ENCODE results near the gene CACNA1G. TPM values are rescaled to one million over a fixed set of nuclear protein-coding genes. Genes with fewer than 3 reads are reported as not detected.

The CACNA1G gene
- total RNA-seq, 1 donor from 2014 or later = 0.21 TPM

DNA sequence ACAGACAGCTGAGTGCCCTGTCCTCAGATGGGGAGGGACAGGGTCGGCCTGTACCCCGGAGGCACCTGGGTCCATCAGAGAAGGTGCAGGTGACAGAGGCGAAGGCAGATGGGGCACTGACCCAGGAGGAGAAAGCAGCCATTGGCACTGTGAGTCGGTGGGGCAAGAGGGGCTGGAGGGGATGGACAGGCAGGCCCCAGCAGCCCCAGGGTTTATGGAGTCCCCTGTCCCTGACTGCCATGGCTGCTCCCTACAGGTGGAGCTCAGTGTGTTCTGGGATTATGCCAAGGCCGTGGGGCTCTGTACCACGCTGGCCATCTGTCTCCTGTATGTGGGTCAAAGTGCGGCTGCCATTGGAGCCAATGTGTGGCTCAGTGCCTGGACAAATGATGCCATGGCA, 115.1 kb downstream of the CACNA1G start:
- no peak for DNase-seq
- Histone ChIP-seq H3K27ac (no peak overlapping the region), H3K4me3 (no peak overlapping the region), H3K9me3 (no peaks in the 10 kb centered on the region), H3K36me3 (peaks cover 9% of the 10 kb centered on the region), H3K4me1 (peaks cover 9% of the 10 kb centered on the region), H3K27me3 (ENCODE audit: low read depth) (no peaks in the 10 kb centered on the region)
- no peak for ATAC-seq
- TF ChIP-seq, protein P1, sequence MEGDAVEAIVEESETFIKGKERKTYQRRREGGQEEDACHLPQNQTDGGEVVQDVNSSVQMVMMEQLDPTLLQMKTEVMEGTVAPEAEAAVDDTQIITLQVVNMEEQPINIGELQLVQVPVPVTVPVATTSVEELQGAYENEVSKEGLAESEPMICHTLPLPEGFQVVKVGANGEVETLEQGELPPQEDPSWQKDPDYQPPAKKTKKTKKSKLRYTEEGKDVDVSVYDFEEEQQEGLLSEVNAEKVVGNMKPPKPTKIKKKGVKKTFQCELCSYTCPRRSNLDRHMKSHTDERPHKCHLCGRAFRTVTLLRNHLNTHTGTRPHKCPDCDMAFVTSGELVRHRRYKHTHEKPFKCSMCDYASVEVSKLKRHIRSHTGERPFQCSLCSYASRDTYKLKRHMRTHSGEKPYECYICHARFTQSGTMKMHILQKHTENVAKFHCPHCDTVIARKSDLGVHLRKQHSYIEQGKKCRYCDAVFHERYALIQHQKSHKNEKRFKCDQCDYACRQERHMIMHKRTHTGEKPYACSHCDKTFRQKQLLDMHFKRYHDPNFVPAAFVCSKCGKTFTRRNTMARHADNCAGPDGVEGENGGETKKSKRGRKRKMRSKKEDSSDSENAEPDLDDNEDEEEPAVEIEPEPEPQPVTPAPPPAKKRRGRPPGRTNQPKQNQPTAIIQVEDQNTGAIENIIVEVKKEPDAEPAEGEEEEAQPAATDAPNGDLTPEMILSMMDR (IDR thresholded peaks at IDR 0.05) = no peak
- intact Hi-C loops (cut with DNase I) = no loop called here

DNA sequence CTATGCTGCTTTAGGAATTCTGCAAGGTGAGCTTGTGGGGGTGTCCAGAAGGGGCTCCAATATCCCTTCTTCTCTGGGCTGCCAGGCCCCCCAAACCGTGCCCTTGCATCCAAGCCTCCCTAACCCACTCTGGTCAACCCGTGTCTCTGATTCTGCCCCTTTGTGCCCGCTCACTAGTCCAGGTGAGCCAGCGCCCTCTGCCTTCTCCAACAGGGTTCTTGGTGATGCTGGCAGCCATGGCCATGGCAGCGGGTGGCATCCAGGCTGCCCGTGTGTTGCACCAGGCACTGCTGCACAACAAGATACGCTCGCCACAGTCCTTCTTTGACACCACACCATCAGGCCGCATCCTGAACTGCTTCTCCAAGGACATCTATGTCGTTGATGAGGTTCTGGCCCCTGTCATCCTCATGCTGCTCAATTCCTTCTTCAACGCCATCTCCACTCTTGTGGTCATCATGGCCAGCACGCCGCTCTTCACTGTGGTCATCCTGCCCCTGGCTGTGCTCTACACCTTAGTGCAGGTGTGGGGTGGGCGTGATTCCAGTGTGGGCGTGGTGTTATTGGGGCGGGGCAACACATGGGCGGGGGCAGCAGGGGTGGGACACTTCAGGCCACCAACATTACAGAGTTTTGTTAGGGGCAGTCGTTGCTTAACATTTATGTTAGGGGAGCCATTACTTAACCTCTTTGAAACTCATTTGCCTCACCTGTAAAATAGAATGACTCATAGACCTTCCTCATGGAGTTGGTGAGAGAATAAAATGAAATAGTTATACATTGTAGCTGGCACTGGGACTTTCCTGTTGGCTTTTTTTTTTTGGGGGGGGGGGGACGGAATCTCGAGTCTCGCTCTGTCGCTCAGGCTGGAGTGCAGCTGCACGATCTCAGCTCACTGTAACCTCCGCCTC, 115.8 kb downstream of the CACNA1G start:
- Histone ChIP-seq H3K27me3 (ENCODE audit: low read depth) (no peaks in the 10 kb centered on the region), H3K27ac (no peak overlapping the region), H3K4me1 (peaks cover 2% of the 10 kb centered on the region), H3K36me3 (peaks cover 9% of the 10 kb centered on the region), H3K4me3 (no peak overlapping the region), H3K9me3 (no peaks in the 10 kb centered on the region)
- ATAC-seq (no peak), DNase-seq (no peak)
- TF ChIP-seq, protein P1 (IDR thresholded peaks at IDR 0.05) = no peak
- intact Hi-C loops (cut with DNase I) = no loop called here

Other genes with a start within 250 kb of the CACNA1G start
- gene XYLT2, start 214.6 kb upstream of the CACNA1G start, total RNA-seq = 19.3 TPM
- 43.9 TPM for gene MRPL27, start 187.5 kb upstream of the CACNA1G start, total RNA-seq
- gene EME1, start 187.5 kb upstream of the CACNA1G start, total RNA-seq = 1.8 TPM
- 55.5 TPM for gene LRRC59, start 163.2 kb upstream of the CACNA1G start, total RNA-seq
- gene ACSF2, start 134.5 kb upstream of the CACNA1G start, total RNA-seq = 70.4 TPM
- not detected for gene CHAD, start 91.8 kb upstream of the CACNA1G start, total RNA-seq
- 29.2 TPM for gene RSAD1, start 81.9 kb upstream of the CACNA1G start, total RNA-seq
- gene MYCBPAP, start 52.3 kb upstream of the CACNA1G start, total RNA-seq = 3.8 TPM
- gene EPN3, start 28.0 kb upstream of the CACNA1G start, total RNA-seq = 1.5 TPM
- 29.7 TPM for gene SPATA20, start 13.5 kb upstream of the CACNA1G start, total RNA-seq
- 41.7 TPM for gene ABCC3, start 74.2 kb downstream of the CACNA1G start, total RNA-seq
- 49.5 TPM for gene ANKRD40, start 147.2 kb downstream of the CACNA1G start, total RNA-seq
- gene LUC7L3, start 158.9 kb downstream of the CACNA1G start, total RNA-seq = 106 TPM
- not detected for gene ANKRD40CL, start 206.8 kb downstream of the CACNA1G start, total RNA-seq